ENCODE results near the gene ZNF691. TPM values are rescaled to one million over a fixed set of nuclear protein-coding genes. Genes with fewer than 3 reads are reported as not detected.

Gene ZNF691
- total RNA-seq: 10.3 and 11.6 TPM in 2 replicates

GRCh38 chr1:42846257-42847110 lies at the start of gene ZNF691:
Gene ZNF691 (plus strand): TSS chr1:42846613. CDS start chr1:42849659, 3,046 bp downstream.
- intact Hi-C loops (cut with micrococcal nuclease): loop anchor here (1.0 to 2.0 kb wide), 10 partner anchors 29 to 1100 kb away; partner anchors contain the start of genes C1orf50, CCDC30, CDC20 and CFAP57

- intact Hi-C loops (cut with micrococcal nuclease): no loop called here
These were observed 49.0 kb upstream of the ZNF691 start for GRCh38 chr1:42797414-42797813.

GRCh38 chr1:42797979-42798378 lies 48.4 kb upstream of the ZNF691 start:
- intact Hi-C loops (cut with micrococcal nuclease): no loop called here

GRCh38 chr1:42801832-42802473 lies 44.5 kb upstream of the ZNF691 start:
- intact Hi-C loops (cut with micrococcal nuclease): no loop called here

- intact Hi-C loops (cut with micrococcal nuclease): no loop called here
These were observed 40.2 kb upstream of the ZNF691 start for GRCh38 chr1:42806171-42806570.

GRCh38 chr1:42806593-42806992 lies 39.8 kb upstream of the ZNF691 start:
- intact Hi-C loops (cut with micrococcal nuclease): no loop called here

- intact Hi-C loops (cut with micrococcal nuclease): no loop called here
These were observed 39.3 kb upstream of the ZNF691 start for GRCh38 chr1:42807056-42807668.

GRCh38 chr1:42814815-42815214 lies 31.6 kb upstream of the ZNF691 start:
- intact Hi-C loops (cut with micrococcal nuclease): loop anchor here (5.0 kb wide), 1 partner anchor 778 kb away; no protein-coding TSS in a partner anchor

GRCh38 chr1:42815941-42816584 lies 30.4 kb upstream of the ZNF691 start:
- intact Hi-C loops (cut with micrococcal nuclease): loop anchor here (2.0 to 5.0 kb wide), 4 partner anchors 31 to 779 kb away; partner anchors contain the start of genes CCDC30, CDC20 and TMEM269

GRCh38 chr1:42816585-42817439 lies 29.6 kb upstream of the ZNF691 start, which contains the start of the genes ERMAP and SVBP:
Gene ERMAP (plus strand): TSS chr1:42817122. CDS start chr1:42830449, 13,327 bp downstream.
Gene SVBP (minus strand): TSS chr1:42817397. CDS start chr1:42816544, 853 bp downstream.
- intact Hi-C loops (cut with micrococcal nuclease): loop anchor here (1.0 to 5.0 kb wide), 11 partner anchors 29 to 780 kb away; partner anchors contain the start of genes C1orf50, CCDC30, CDC20 and CFAP57

GRCh38 chr1:42817440-42817767 lies 29.0 kb upstream of the ZNF691 start:
- intact Hi-C loops (cut with micrococcal nuclease): loop anchor here (1.0 to 5.0 kb wide), 11 partner anchors 29 to 780 kb away; partner anchors contain the start of genes C1orf50, CCDC30, CDC20 and CFAP57

- intact Hi-C loops (cut with micrococcal nuclease): loop anchor here (1.0 to 5.0 kb wide), 12 partner anchors 28 to 781 kb away; partner anchors contain the start of genes C1orf50, CCDC30, CDC20 and CFAP57
These were observed 28.4 kb upstream of the ZNF691 start for GRCh38 chr1:42817976-42818375.

- intact Hi-C loops (cut with micrococcal nuclease): no loop called here
These were observed 25.6 kb upstream of the ZNF691 start for GRCh38 chr1:42820813-42821212.

- intact Hi-C loops (cut with micrococcal nuclease): no loop called here
These were observed 24.7 kb upstream of the ZNF691 start for GRCh38 chr1:42821690-42822089.

GRCh38 chr1:42822800-42823392 lies 23.5 kb upstream of the ZNF691 start:
- intact Hi-C loops (cut with micrococcal nuclease): no loop called here

GRCh38 chr1:42824481-42825035 lies 21.9 kb upstream of the ZNF691 start:
- intact Hi-C loops (cut with micrococcal nuclease): no loop called here

GRCh38 chr1:42825036-42825851 lies 21.2 kb upstream of the ZNF691 start:
- intact Hi-C loops (cut with micrococcal nuclease): no loop called here

- intact Hi-C loops (cut with micrococcal nuclease): no loop called here
These were observed 15.8 kb upstream of the ZNF691 start for GRCh38 chr1:42830631-42831030.
